ENCODE data around the gene GGTA1.

DNA sequence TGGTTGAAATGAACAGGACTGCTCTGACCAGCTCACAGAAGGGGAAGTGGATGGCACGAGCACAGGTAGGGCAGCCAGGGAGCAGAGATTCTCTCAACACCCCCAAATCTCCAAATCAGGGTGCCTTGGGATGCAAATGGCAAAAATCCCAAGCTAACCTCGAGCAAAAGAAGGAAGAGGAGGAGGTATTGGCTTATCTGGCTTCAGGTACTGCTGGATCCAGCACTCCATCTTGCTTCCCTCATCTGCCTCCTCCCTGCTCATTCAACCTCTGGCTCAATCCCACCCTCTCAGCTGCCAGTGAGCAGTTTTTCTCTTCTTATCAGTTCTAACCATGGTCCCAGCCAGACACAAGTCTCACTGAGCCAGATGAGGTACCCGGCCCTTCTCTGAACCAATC lies 41.6 kb upstream of the GGTA1 start:
- TF ChIP-seq, protein P1, sequence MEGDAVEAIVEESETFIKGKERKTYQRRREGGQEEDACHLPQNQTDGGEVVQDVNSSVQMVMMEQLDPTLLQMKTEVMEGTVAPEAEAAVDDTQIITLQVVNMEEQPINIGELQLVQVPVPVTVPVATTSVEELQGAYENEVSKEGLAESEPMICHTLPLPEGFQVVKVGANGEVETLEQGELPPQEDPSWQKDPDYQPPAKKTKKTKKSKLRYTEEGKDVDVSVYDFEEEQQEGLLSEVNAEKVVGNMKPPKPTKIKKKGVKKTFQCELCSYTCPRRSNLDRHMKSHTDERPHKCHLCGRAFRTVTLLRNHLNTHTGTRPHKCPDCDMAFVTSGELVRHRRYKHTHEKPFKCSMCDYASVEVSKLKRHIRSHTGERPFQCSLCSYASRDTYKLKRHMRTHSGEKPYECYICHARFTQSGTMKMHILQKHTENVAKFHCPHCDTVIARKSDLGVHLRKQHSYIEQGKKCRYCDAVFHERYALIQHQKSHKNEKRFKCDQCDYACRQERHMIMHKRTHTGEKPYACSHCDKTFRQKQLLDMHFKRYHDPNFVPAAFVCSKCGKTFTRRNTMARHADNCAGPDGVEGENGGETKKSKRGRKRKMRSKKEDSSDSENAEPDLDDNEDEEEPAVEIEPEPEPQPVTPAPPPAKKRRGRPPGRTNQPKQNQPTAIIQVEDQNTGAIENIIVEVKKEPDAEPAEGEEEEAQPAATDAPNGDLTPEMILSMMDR (optimal IDR thresholded peaks at IDR 0.05 in 1 of 3, IDR thresholded peaks at IDR 0.05 in 1 of 3, conservative IDR thresholded peaks at IDR 0.05 in 1 of 3; ENCODE audit: extremely low read depth in 1 of 3, insufficient read depth in 2 of 3, low read length in 3 of 3): no peak
- TF ChIP-seq EZH2 (IDR thresholded peaks at IDR 0.05; ENCODE audit: low read length): no peak
